Fibroblast of skin of abdomen (primary cell): ENCODE results near the gene SORT1. TPM values are rescaled to one million over a fixed set of nuclear protein-coding genes. Genes with fewer than 3 reads are reported as not detected.

Source experiments
- DNase-seq: peaks from one replicate; pipeline ENCODE4 v3.0.0-alpha.2; 2013
- polyA plus RNA-seq, 2 experiments: library from polyadenylated mRNA; unstranded; fragments of 120-200 nt; gene quantifications; one replicate each; pipeline ENCODE4 v1.2.1, GENCODE V29; 2013; ENCODE audit not compliant: insufficient read length in 2 of 2

Gene SORT1
- polyA plus RNA-seq (2013, experiment 1 of 2; ENCODE audit: insufficient read length): 18.4 TPM
- polyA plus RNA-seq (2013, experiment 2 of 2; ENCODE audit: insufficient read length): 14.2 TPM

- DNase-seq: peak; percentile 89
Measured at GRCh38 chr1:109397581-109398342, at the start of gene SORT1. Gene SORT1 (minus strand): TSS chr1:109397918. CDS start chr1:109397892, 26 bp downstream.

GRCh38 chr1:109445949-109446695, 48.4 kb upstream of the SORT1 start:
- peak; percentile 58 for DNase-seq

DNA sequence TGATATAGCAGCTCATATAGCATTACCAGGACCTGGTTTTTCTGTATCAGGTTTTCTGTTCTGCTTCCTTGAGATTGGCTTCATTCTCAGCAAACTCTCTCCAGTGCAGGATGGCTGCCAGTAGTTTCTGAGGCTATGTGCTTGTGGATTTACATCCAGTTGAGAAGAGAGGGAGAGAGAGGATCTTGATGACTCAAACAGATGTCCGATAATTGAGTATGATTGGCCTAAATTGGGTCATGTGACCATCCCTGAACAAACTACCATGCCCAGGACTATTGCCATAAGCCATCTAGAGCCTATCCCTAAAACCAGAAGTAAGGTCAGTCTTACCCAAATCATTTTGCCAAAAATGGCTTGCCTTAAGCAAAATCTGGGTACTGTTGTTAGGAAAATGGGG, 46.6 kb upstream of the SORT1 start:
- no peak for DNase-seq

GRCh38 chr1:109443476-109443875, 45.8 kb upstream of the SORT1 start:
- DNase-seq: no peak

DNA sequence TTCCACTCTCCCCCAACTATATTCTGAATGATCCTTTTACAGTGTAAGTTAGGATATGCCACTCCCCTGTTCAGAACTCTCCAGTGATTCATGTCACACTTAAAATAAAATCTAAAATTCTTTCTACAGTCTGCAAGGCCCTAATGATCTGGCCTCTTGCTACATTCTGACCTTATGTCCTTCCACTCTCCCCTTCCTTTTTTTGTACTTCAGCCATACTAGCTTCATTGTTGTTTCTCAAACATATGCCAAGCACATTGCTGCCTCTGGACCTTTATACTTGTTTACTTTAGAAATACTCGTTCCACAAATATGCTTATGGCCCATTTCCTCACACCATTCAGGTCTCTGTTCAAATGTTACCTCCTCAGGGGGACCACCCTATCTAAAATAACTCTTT, 43.4 kb upstream of the SORT1 start:
- DNase-seq: no peak

GRCh38 chr1:109438798-109439297, 41.1 kb upstream of the SORT1 start:
- peak; percentile 86 for DNase-seq

- no peak for DNase-seq
Measured at GRCh38 chr1:109434484-109434883, 36.8 kb upstream of the SORT1 start.

DNA sequence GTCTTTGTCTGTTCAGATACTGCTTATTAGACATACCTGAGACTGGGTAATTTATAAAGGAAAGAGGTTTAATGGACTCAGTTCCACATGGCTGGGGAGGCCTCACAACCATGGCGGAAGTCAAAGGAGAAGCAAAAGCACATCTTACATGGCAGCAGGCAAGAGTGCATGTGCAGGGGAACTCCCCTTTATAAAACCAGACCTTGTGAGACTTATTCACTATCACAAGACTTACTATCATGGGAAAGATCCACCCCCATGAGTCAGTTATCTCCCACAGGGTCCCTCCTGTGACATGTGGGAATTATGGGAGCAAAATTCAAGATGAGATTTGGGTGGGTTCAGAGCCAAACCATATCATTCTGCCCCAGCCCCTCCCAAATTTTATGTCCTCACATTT, 35.6 kb upstream of the SORT1 start:
- no peak for DNase-seq

DNA sequence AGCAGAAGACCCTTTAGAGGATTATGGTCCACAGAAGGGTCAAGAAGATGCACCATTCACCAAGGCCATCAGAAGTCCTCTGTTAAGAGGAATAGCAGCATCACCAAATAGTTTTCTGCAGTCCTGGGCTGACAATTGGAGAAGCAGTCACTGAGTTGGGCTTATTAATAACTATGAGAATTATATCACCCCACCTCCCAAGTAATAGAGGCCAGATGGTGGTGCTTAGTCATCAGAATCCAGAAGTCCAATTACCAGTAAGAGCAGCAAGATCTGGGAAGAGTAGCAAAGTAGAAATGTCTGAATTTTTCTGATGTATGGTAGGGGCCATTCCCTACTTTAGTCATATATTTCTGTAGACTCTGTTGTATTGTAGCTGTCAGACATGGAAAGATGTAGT, 34.6 kb upstream of the SORT1 start:
- peak; percentile 73 for DNase-seq

GRCh38 chr1:109427171-109427467, 29.4 kb upstream of the SORT1 start:
- no peak for DNase-seq

DNA sequence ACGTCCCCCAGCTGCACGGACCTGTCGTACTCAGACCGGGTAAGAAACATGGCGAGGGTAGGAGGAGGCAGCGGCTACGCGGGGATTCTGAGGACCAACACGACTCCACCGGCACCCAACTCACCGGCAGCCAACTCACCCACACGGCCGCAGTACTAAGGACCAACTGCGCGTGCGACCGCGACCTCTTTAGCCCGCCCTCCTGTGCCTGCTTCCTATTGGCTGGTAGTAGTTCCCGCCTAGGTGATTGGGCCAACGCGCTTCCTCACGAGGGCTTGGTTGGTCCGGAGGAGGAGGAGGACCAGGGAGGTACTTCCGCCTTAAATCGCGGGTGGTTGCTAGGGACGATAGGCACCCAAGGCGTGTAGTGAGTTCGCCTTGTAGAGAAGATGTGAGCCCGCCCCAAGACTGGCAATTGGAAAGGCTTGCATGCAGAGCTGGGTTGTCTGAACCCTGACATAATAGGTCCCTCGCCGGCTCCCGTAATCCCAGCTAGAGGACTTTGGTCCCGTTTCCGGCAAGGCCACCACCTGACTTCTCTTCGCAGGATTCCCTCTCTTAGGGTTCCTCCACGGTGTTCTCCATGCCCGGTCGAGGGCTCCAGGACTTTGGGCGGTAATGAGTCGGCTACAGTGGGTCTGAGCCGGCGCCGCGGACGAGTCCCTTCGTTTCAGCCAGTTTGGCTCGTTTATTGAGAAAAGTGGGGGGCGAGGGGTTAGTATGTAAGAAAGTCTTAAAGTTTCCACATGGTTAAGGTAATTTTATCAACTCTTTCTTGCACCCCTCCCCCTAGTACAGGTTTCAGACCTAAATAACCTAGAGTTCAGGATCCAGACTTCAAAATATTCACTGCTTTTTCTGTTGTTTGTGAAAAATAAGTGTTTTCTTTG, 28.8 kb upstream of the SORT1 start, which contains the start of gene PSMA5:
Gene PSMA5, minus strand, starts transcription at position 168 of the 890 bp plus-strand sequence. Its CDS starts 118 bp downstream, at position 50.
- DNase-seq: peak; percentile 99

DNA sequence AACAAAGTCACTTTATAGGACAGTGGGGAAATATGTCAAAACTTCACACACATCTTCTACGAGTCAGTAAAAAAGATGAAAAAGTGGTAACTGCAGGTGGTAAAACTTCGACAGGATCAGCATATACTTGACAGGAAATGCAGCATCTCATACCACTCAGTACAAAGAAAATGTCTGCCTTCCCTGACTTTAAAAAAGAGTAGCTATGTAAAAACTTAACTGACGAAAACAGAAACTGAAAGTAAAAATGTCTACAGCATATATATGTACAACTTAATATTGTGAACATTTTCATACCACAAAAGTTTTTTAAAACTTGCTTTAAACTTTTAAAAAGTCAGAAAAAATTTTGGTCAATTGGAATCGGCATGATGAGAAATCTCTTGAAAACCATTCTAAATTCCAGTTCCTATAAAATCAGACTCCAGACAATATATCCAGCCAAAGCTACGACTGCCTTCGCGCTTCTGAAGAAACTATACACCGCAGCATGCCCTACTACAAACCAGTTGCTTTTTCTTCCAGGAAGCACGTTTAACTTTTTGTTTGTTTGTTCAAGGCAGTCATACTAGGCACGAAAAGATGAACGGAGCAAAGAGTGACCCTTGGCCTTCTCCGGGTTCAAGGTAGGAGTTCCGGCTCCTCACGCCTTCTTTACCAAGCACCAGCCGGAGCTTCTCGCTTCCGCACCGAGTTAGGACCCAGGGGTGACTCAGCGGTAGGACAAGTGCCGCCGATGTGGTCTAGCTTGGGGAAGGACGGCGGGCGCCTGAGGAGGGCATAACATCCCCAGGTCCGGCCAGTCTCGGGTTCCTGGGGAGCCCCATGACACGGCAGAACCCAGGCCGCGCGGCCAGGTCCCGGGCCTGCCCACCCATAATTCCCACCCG, 27.9 kb upstream of the SORT1 start:
- DNase-seq: peak; percentile 30

DNA sequence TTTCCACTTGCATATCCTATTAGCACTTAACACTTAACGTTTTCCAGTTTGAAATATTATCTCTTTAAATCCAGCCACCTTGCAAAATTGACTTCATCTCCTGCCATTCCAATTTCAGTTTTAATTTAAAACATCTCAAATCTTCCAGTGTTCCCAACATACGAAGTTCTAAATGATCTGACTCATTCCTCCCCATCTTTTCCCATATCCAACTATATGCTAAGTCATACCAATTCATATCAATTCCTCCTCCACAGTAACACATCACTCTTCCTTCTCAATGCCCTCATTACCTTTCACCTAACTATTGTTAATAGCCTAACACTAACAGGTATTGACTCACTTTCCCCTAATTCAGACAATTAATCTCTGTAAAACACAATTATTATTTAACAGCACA, 25.8 kb upstream of the SORT1 start:
- DNase-seq: no peak

- DNase-seq: no peak
Measured at GRCh38 chr1:109412551-109412950, 14.8 kb upstream of the SORT1 start.

GRCh38 chr1:109404838-109405237, 7.1 kb upstream of the SORT1 start:
- DNase-seq: no peak

- DNase-seq: no peak
Measured at GRCh38 chr1:109402025-109402424, 4.3 kb upstream of the SORT1 start.

DNA sequence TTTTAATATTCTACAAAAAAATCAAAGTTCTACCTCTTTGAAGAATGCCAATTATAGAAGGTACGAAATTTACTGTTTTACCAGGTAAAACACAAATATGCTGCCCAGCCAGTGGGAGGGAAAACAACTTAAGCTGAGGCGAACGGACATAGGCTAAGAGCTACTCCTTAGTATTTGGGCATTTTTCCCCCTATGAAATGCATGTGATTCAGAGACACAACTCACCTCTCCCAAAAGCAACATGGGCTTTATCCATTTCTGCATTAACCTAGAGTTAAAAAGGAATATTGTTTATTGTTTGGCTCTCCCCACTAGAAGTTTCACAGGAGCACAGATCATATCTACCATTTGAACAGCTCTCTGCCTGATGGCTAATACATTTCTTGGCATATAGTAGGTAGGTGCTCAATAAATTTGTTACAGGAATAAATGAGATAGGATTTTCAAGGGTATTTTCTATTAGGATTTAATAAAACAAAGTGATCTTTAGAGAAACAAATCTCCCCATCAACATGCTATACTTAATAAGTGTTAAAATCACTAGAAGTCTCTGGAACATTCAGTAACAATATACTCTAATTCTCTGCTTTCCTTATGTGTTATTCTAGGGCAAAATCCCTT, 2.4 kb upstream of the SORT1 start:
- no peak for DNase-seq

- DNase-seq: peak; percentile 52
Measured at GRCh38 chr1:109399326-109399957, 1.7 kb upstream of the SORT1 start.

- DNase-seq: no peak
Measured at GRCh38 chr1:109398343-109399225, 866 bp upstream of the SORT1 start.
